ENCODE measurements around the gene EID3.

EID3 gene

DNA sequence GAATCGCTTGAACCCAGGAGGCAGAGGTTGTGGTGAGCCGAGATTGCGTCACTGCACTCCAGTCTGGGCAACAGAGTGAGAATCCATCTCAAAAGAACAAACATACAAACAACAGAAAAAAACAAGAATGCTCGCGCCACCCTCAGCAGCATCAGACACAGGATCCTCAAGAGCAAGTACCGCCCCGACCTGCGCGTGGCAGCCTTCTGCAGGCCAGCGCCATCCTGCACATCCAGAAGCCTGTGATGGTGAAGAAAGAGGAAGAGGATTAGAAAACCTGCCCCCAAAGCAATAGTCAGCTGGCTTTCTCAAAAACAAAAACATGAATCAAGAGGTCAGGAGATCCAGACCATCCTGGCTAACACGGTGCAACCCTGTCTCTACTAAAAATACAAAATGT, 30.0 kb upstream of the EID3 start:
- DNase-seq (ENCODE audit: low read depth) = no peak
- no peak overlapping the region for H3K4me3 ChIP-seq (ENCODE audit: low read depth, low read length)
- TF ChIP-seq, protein P1, sequence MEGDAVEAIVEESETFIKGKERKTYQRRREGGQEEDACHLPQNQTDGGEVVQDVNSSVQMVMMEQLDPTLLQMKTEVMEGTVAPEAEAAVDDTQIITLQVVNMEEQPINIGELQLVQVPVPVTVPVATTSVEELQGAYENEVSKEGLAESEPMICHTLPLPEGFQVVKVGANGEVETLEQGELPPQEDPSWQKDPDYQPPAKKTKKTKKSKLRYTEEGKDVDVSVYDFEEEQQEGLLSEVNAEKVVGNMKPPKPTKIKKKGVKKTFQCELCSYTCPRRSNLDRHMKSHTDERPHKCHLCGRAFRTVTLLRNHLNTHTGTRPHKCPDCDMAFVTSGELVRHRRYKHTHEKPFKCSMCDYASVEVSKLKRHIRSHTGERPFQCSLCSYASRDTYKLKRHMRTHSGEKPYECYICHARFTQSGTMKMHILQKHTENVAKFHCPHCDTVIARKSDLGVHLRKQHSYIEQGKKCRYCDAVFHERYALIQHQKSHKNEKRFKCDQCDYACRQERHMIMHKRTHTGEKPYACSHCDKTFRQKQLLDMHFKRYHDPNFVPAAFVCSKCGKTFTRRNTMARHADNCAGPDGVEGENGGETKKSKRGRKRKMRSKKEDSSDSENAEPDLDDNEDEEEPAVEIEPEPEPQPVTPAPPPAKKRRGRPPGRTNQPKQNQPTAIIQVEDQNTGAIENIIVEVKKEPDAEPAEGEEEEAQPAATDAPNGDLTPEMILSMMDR (IDR thresholded peaks at IDR 0.05; ENCODE audit: low read depth, low read length, missing control alignments) = no peak

DNA sequence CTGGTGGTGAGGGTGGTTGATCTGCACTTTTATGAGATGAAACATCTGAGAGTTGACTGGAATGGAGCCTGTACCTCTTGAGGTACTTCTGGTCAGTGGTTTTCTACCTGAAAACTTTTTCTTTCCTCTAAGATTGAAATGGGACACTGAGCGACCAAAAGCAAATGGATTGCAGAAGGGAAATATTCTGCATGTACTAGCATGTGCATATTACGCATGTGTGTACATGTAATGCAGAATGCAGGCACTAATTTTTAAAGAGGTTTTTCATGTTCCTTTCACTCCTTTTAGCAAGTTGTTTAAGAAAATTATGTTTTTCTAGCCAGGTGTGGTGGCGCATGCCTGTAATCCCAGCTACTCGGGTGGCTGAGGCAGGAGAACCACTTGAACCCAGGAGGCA, 28.7 kb upstream of the EID3 start:
- TF ChIP-seq, protein P1 (IDR thresholded peaks at IDR 0.05; ENCODE audit: low read depth, low read length, missing control alignments) = no peak
- no peak overlapping the region for H3K4me3 ChIP-seq (ENCODE audit: low read depth, low read length)
- no peak for DNase-seq (ENCODE audit: low read depth)

DNA sequence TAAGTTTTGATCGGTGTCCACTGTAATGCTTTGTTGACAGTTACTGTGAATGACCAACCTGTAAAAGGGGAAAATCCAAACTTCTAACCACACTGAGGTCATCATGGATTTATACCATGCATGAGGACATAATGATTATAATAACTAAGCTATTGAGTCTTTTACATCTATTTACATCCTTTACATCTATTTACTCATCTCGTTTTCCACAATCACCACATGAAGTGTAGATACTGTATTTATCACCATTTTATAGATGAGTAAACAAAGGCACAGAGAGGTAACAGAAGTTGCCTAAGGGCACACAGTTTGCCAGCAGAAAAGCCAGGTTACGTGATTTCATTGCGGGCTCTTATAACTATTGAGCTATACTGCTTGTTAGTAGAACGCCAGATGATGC, 27.9 kb upstream of the EID3 start:
- TF ChIP-seq, protein P1 (IDR thresholded peaks at IDR 0.05; ENCODE audit: low read depth, low read length, missing control alignments) = no peak
- peak overlapping the region; percentile 41; the same call in 1 of the 2 replicates for H3K4me3 ChIP-seq (ENCODE audit: low read depth, low read length)
- no peak for DNase-seq (ENCODE audit: low read depth)

DNA sequence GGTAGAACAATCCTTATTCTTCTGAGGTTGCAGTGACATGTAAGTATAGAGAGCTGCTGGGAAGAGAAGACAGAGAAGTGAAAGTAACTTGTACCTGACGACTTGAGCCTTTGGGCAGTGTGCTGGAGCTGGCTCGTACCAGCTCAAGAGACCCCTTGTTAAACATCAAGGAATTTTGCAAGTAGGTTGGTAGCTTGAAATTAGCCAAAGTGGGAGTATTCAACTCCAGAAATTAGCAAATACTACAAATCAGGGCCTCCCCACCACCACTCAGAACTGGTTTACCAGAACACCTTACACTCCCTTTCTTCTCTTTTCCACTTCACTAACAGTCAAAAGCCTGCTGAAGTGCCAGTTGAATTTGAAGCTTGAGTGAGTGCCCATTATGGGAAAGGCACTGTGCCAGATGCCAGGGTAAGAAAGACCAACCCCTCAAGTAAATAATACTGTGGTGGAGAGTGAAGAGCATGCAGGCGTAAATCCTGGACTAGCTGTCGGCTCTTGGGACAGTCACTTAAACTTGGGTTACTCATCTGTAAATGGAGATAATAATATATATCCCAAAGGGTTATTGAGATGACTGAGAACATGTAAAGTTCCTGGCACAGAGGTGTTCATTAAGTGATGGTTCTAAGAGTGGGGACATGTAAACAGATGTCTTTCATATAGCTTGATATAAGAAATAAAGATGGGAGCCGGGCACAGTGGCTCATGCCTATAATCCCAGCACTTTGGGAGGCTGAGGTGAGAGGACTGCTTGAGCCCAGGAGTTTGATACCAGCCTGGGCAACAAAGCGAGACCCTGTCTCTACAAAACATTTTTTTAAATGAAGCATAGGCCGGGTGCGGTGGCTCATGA, 27.0 kb upstream of the EID3 start:
- H3K4me3 ChIP-seq (ENCODE audit: low read depth, low read length) = peak overlapping the region; percentile 41
- no peak for DNase-seq (ENCODE audit: low read depth)
- TF ChIP-seq, protein P1 (IDR thresholded peaks at IDR 0.05; ENCODE audit: low read depth, low read length, missing control alignments) = no peak

DNA sequence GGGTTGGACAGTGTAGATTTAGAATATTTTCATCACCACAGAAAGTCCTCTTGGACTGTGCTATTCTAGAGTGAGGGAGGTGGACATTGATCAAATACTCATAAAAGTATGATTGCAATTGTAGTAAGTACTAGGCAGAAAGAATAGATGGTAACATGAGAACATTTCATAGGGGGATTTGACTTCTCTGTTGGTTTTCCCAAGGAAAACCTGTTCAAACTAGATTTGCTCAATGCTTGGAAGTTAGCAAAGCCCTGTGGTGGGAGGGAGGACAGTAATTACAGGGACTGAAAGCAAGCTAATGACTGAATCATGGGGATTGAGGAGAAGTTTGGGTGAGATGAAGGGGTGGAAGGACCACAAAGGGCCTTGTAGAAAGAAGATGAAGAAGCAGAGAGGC, 24.4 kb upstream of the EID3 start:
- H3K4me3 ChIP-seq (ENCODE audit: low read depth, low read length) = no peak overlapping the region
- DNase-seq (ENCODE audit: low read depth) = no peak
- TF ChIP-seq, protein P1 (IDR thresholded peaks at IDR 0.05; ENCODE audit: low read depth, low read length, missing control alignments) = no peak

DNA sequence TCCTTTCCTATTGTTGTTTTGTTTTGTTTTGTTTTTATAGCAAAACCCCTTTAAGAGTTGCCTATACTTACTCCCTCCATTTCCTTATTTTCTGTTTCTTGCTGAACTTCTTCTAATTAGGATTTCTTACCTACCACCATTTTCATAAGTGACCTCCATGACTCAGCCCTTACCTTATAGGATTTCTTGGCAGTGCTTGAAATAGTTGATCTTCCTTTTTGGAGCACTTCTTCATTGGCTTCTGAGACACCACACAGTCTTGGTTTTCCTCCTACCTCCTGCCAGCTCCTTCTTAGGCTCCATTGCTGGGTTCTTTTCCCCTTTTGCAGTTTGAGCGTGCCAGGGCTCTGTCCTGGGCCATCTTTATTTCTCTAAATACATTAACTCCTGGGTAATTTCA, 23.4 kb upstream of the EID3 start:
- TF ChIP-seq, protein P1 (IDR thresholded peaks at IDR 0.05; ENCODE audit: low read depth, low read length, missing control alignments) = no peak
- no peak overlapping the region for H3K4me3 ChIP-seq (ENCODE audit: low read depth, low read length)
- DNase-seq (ENCODE audit: low read depth) = no peak
